ENCODE data around the gene ITGA11. TPM values are rescaled to one million over a fixed set of nuclear protein-coding genes. Genes with fewer than 3 reads are reported as not detected.

The ITGA11 gene
- total RNA-seq, 2 experiments from 2014 or later: 1.7 to 3.6 TPM

DNA sequence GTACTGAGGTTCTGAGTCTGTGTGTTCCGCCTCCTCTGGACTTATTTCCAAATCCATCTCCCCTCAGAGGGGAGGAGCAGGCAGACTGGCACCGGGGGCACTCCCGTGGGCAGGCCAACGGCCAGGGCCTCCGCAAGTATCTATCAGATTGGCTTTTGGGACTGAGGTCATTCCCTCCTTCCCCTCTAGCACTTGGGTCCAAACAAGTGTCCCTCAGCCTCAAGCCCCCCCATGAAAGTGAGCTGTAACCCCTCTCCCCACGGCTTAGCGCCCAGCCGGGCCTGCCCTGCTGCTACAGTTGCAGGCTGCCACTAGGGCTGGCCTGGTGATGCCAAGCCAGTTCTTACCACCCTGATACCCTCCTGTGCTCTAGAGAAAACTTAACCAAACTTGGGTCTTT lies 17.4 kb downstream of the ITGA11 start:
- no peaks in the 10 kb centered on the region for H3K4me1 Mint-ChIP-seq (ENCODE audit: low read depth)
- no peak overlapping the region for H3K4me3 Mint-ChIP-seq
- intact Hi-C loops (cut with micrococcal nuclease): no loop called here
- TF ChIP-seq, protein P1, sequence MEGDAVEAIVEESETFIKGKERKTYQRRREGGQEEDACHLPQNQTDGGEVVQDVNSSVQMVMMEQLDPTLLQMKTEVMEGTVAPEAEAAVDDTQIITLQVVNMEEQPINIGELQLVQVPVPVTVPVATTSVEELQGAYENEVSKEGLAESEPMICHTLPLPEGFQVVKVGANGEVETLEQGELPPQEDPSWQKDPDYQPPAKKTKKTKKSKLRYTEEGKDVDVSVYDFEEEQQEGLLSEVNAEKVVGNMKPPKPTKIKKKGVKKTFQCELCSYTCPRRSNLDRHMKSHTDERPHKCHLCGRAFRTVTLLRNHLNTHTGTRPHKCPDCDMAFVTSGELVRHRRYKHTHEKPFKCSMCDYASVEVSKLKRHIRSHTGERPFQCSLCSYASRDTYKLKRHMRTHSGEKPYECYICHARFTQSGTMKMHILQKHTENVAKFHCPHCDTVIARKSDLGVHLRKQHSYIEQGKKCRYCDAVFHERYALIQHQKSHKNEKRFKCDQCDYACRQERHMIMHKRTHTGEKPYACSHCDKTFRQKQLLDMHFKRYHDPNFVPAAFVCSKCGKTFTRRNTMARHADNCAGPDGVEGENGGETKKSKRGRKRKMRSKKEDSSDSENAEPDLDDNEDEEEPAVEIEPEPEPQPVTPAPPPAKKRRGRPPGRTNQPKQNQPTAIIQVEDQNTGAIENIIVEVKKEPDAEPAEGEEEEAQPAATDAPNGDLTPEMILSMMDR (IDR thresholded peaks at IDR 0.05): no peak
- ATAC-seq (no peak), DNase-seq (no peak)
- ChIA-PET CTCF (no interaction called here), POLR2A (no interaction called here)
- no peak overlapping the region for H3K27ac Mint-ChIP-seq
- H3K27me3 Mint-ChIP-seq: no peaks in the 10 kb centered on the region
- no peaks in the 10 kb centered on the region for H3K9me3 Mint-ChIP-seq
- H3K36me3 Mint-ChIP-seq (ENCODE audit: low read depth): no peaks in the 10 kb centered on the region

DNA sequence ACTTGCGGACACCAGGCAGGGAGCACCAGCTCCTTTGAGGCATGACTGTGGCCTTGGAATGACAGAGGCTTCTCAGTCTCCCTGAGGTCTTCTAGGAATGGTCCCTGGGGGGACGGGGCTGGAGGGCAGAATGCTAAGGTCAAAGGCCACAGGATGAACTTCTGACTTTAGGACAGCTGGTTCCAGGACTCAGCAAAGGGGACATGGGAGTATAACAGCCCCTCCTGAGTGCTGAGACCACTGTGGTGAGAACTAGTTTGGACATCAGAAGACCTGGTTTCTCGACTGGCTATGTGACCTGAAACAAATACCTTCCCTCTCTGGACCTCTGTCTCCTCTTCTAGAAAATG lies 17.8 kb downstream of the ITGA11 start:
- Mint-ChIP-seq H3K27me3 (no peaks in the 10 kb centered on the region), H3K27ac (no peak overlapping the region), H3K4me1 (ENCODE audit: low read depth) (no peaks in the 10 kb centered on the region), H3K4me3 (no peak overlapping the region), H3K36me3 (ENCODE audit: low read depth) (no peaks in the 10 kb centered on the region), H3K9me3 (no peaks in the 10 kb centered on the region)
- TF ChIP-seq, protein P1 (IDR thresholded peaks at IDR 0.05): no peak
- DNase-seq (no peak), ATAC-seq (no peak)
- ChIA-PET CTCF (no interaction called here), POLR2A (no interaction called here)
- intact Hi-C loops (cut with micrococcal nuclease): no loop called here

DNA sequence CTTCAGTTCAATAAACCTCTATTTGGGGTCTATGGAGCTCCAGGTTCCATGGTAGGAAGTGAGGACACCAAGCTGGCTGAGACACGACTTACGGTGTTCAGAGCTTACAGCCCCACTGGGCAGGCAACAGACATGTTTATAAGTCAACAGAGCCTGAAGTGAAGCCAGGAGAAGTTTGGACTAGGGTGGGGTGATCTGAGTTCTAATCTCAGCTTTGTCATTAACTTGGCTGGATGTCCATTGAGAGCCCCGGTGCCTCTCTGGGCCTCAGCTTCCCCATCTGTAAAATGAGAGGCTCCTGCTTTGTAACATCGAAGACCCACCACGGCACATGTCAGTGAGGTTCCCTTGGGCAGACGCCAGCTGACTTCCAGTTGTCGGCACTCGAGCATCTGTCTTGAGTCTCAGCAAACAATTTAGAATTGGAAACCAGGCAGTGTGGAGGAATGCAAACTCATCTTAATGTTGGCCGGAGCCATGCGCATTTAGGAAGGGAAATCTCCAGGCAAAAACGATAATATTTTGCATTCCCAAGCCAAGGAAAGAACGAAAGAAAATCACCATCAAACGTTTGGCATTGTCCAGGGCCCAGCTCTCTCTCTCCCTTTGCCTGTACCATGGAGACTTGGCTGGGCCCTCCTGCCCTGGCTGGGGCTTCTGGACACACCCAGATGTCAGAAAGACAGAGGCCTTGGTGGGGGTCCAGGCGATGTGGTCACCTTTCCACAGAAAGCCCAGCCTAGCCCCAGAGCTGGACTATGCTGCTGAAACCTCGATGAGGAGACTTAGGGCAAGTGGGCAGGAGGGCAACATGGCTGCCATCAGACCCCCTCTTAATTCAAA lies 18.4 kb downstream of the ITGA11 start:
- intact Hi-C loops (cut with micrococcal nuclease): no loop called here
- Mint-ChIP-seq H3K27me3 (no peaks in the 10 kb centered on the region), H3K36me3 (ENCODE audit: low read depth) (no peaks in the 10 kb centered on the region)

DNA sequence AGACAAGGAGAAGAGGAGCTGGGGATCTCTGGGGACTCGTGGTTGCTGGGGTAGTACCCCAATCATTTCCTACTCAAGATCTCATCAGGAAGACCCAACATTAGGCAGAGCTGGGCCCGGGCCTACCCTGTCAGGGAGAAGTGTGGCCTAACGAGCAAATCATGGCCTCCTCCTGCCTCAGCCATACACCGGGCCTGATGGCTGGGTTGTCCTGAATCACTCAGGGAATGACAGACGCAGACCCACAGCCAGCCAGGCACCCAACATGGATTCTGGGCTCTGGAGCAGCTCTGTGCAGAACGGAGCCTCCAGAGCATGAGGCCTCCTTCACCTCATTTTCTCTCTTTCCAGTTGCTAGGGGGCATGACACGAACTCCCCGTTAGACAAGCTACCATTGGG lies 19.7 kb downstream of the ITGA11 start:
- CTCF ChIA-PET: interaction anchor here (1.1 to 1.9 kb wide), 2 partner anchors 17 to 106 kb away, joined by 3 to 5 read pairs; no protein-coding TSS in a partner anchor
- Mint-ChIP-seq H3K27me3 (no peaks in the 10 kb centered on the region), H3K4me3 (no peak overlapping the region), H3K27ac (no peak overlapping the region), H3K4me1 (ENCODE audit: low read depth) (no peaks in the 10 kb centered on the region), H3K9me3 (no peaks in the 10 kb centered on the region), H3K36me3 (ENCODE audit: low read depth) (no peaks in the 10 kb centered on the region)
- TF ChIP-seq, protein P1 (IDR thresholded peaks at IDR 0.05): no peak
- POLR2A ChIA-PET: no interaction called here
- DNase-seq: no peak
- no peak for ATAC-seq
- intact Hi-C loops (cut with micrococcal nuclease): no loop called here

More for the DNA sequence above, 18.4 kb downstream of the ITGA11 start:
- no peaks in the 10 kb centered on the region for H3K9me3 Mint-ChIP-seq
- DNase-seq: no peak
- POLR2A ChIA-PET: no interaction called here
- no peak overlapping the region for H3K4me3 Mint-ChIP-seq
- CTCF ChIA-PET: no interaction called here
- TF ChIP-seq, protein P1 (IDR thresholded peaks at IDR 0.05): no peak
- no peak for ATAC-seq
- no peaks in the 10 kb centered on the region for H3K4me1 Mint-ChIP-seq (ENCODE audit: low read depth)
- no peak overlapping the region for H3K27ac Mint-ChIP-seq

DNA sequence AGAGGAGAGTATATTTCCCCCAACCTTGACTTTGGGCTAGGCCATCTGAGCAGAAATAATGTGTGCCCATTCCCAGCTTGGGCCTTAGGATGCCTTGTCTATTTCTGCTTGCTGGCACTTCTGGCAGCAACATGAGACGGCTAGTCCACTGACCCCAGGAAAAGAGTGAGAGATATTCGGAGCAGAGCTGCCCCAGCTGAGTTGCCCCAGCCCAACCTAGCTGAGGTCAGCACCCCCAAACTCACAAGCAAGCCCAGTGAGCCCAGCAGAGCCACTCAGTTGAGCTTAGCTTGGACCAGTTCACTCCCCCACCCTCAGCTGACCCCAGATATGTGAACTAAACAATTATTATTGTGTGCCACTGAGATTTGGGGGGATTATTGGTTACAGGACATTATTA lies 20.2 kb downstream of the ITGA11 start:
- CTCF ChIA-PET: interaction anchor here (0.9 to 1.9 kb wide), 3 partner anchors 16 to 105 kb away, joined by 3 to 5 read pairs (median 3); no protein-coding TSS in a partner anchor
- POLR2A ChIA-PET: no interaction called here
- Mint-ChIP-seq H3K9me3 (no peaks in the 10 kb centered on the region), H3K27ac (no peak overlapping the region), H3K36me3 (ENCODE audit: low read depth) (no peaks in the 10 kb centered on the region), H3K27me3 (no peaks in the 10 kb centered on the region), H3K4me1 (ENCODE audit: low read depth) (no peaks in the 10 kb centered on the region), H3K4me3 (no peak overlapping the region)
- intact Hi-C loops (cut with micrococcal nuclease): no loop called here
- ATAC-seq (no peak), DNase-seq (no peak)
- TF ChIP-seq, protein P1 (IDR thresholded peaks at IDR 0.05): no peak

Data from activated CD8-positive, alpha-beta T cell treated with anti-CD3 and anti-CD28 coated beads for 36 hours (primary cell).